ENCODE measurements around the gene ARHGAP19.
"Not testable (repeated sequence)": the region's sequence is repeated elsewhere in the genome, so short reads cannot be mapped to it uniquely, and the experiment has no call there.

Gene ARHGAP19

GRCh38 chr10:97321804-97322190 lies 29.4 kb upstream of the ARHGAP19 start:
- no peak for DNase-seq (ENCODE audit: low read depth in 2 of 2)

GRCh38 chr10:97321032-97321803 lies 28.8 kb upstream of the ARHGAP19 start:
- DNase-seq (ENCODE audit: low read depth in 2 of 2), result no peak

- DNase-seq (ENCODE audit: low read depth in 2 of 2), result no peak
Measured at GRCh38 chr10:97320480-97321031, 28.1 kb upstream of the ARHGAP19 start.

- DNase-seq (ENCODE audit: low read depth in 2 of 2), result no peak
Measured at GRCh38 chr10:97319671-97320479, 27.4 kb upstream of the ARHGAP19 start.

- DNase-seq (ENCODE audit: low read depth in 2 of 2), result peak; percentile 72 to 81
Measured at GRCh38 chr10:97318772-97319651, 26.6 kb upstream of the ARHGAP19 start, which contains the start of gene FRAT1. TSS of gene FRAT1 (plus strand) at chr10:97319271. CDS start at chr10:97319454, 183 bp downstream.

GRCh38 chr10:97314671-97315070 lies 22.2 kb upstream of the ARHGAP19 start:
- no peak for DNase-seq (ENCODE audit: low read depth in 2 of 2)

GRCh38 chr10:97312897-97313296 lies 20.5 kb upstream of the ARHGAP19 start:
- DNase-seq (ENCODE audit: low read depth in 2 of 2), result no peak

GRCh38 chr10:97311111-97311626 lies 18.7 kb upstream of the ARHGAP19 start:
- no peak for DNase-seq (ENCODE audit: low read depth in 2 of 2)

GRCh38 chr10:97307866-97308780 lies 15.7 kb upstream of the ARHGAP19 start:
- DNase-seq (ENCODE audit: low read depth in 2 of 2), result no peak

- DNase-seq (ENCODE audit: low read depth in 2 of 2), result no peak
Measured at GRCh38 chr10:97307441-97307840, 15.0 kb upstream of the ARHGAP19 start.

- no peak for DNase-seq (ENCODE audit: low read depth in 2 of 2)
Measured at GRCh38 chr10:97302088-97302791, 9.8 kb upstream of the ARHGAP19 start.

GRCh38 chr10:97300980-97301379 lies 8.5 kb upstream of the ARHGAP19 start:
- no peak for DNase-seq (ENCODE audit: low read depth in 2 of 2)

- DNase-seq (ENCODE audit: low read depth in 2 of 2), result no peak
Measured at GRCh38 chr10:97298223-97298571, 5.8 kb upstream of the ARHGAP19 start.

- DNase-seq (ENCODE audit: low read depth in 2 of 2), result no peak
Measured at GRCh38 chr10:97297556-97298222, 5.3 kb upstream of the ARHGAP19 start.

GRCh38 chr10:97292862-97293198 lies 393 bp upstream of the ARHGAP19 start:
- no peak for DNase-seq (ENCODE audit: low read depth in 2 of 2)

- DNase-seq (ENCODE audit: low read depth in 2 of 2), result no peak
Measured at GRCh38 chr10:97291357-97292096, 910 bp downstream of the ARHGAP19 start.

- DNase-seq (ENCODE audit: low read depth in 2 of 2), result not testable (repeated sequence)
Measured at GRCh38 chr10:97290576-97291356, 1.7 kb downstream of the ARHGAP19 start.

GRCh38 chr10:97290076-97290475 lies 2.4 kb downstream of the ARHGAP19 start:
- not testable (repeated sequence) for DNase-seq (ENCODE audit: low read depth in 2 of 2)

Data from stimulated activated CD4-positive, alpha-beta T cell treated with anti-CD3 and anti-CD28 coated beads, Interleukin-15, amount 100 ng/mL, for 48 hours (primary cell).